ENCODE data around the gene SLC7A14. TPM values are rescaled to one million over a fixed set of nuclear protein-coding genes. Genes with fewer than 3 reads are reported as not detected.

The SLC7A14 gene
- total and polyA plus RNA-seq, 4 donors, result 0.01 to 0.06 (median 0.03) TPM; not detected in 1

DNA sequence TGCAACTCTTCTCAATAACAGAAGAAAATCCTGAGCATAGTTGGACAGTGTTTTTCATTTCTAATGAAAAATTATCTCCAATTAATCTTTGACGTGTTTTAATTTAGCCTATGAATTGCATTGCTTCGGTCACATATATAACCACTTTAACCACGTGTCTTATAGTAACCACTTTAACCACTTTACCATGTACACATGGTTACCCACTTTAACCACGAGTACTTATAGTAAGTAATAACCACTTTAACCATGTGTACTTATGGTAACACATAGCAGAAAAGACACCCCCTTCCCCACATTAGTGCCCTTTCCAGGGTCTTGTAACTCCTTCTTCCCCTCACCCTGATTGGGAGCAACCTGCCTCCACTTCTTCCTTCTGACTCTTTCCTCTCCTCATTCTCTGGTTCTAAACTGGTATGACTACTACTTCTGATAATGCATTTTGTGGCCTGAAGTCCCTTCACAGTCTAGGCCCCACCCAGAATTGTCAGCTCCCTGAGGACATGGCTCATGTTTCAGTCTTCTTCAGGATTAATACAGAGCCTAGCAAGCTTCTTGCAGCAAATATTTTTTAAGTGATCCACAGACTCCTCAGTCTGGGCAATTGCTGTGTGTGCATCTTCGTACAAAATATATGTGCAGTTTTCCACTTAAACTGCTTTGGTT lies 25.0 kb downstream of the SLC7A14 start:
- no peak for ATAC-seq (ENCODE audit: insufficient read depth, low FRiP score)
- H3K27ac ChIP-seq (ENCODE audit: low read depth in 1 of 2, low read length in 1 of 2), result no peak overlapping the region
- DNase-seq, result no peak
- no peak overlapping the region for H3K9ac ChIP-seq (ENCODE audit: insufficient read depth in 1 of 2, low read length in 2 of 2)
- no peak overlapping the region for H3K4me3 ChIP-seq
- H3K36me3 ChIP-seq (ENCODE audit: control insufficient read depth in 4 of 4, insufficient read depth in 4 of 4, low read length in 4 of 4), result no peaks in the 10 kb centered on the region
- no peak for TF ChIP-seq CTCF (IDR thresholded peaks at IDR 0.05; ENCODE audit: control extremely low read depth, extremely low read depth)
- WGBS, 2 donors, result 61 to 71% methylated on average over 5 of the region's 5 CpGs
- peaks cover 0 to 3% (median 0%) of the 10 kb centered on the region in 5 donors for H3K4me1 ChIP-seq (ENCODE audit: control insufficient read depth in 5 of 5, insufficient read depth in 5 of 5, low read length in 5 of 5)
- no peaks in the 10 kb centered on the region for H3K9me3 ChIP-seq (ENCODE audit: control insufficient read depth in 4 of 4, insufficient read depth in 3 of 4, low read length in 3 of 4)
- H3K27me3 ChIP-seq (ENCODE audit: control insufficient read depth in 3 of 3, insufficient read depth in 3 of 3, low read length in 2 of 3), result no peaks in the 10 kb centered on the region

GRCh38 chr3:170560296-170560695 lies 25.6 kb downstream of the SLC7A14 start:
- DNase-seq, result no peak

DNA sequence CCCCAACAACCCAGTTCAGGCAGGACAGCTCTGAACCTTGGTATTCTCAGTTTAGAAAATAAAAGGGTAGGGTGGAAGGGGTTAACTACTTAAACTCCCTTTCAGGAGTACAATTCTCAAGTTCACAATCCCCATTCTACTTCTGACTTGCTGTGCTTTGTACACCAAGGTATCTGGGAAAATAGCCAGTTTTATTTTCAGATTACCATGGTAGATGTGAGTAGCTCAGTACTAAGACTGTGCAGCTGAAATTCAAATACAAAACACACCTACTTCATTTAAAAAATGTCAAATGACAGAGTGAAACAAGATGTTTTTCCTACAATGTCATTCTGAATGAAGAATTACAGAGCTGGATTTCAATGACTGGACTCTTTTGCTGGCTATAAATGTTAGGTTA lies 27.4 kb downstream of the SLC7A14 start:
- no peaks in the 10 kb centered on the region for H3K9me3 ChIP-seq (ENCODE audit: control insufficient read depth in 4 of 4, insufficient read depth in 3 of 4, low read length in 3 of 4)
- no peak for ATAC-seq (ENCODE audit: insufficient read depth, low FRiP score)
- DNase-seq, result peak in 1 of 3 donors; percentile 17
- no peaks in the 10 kb centered on the region for H3K36me3 ChIP-seq (ENCODE audit: control insufficient read depth in 4 of 4, insufficient read depth in 4 of 4, low read length in 4 of 4)
- no peak overlapping the region for H3K9ac ChIP-seq (ENCODE audit: insufficient read depth in 1 of 2, low read length in 2 of 2)
- no peaks in the 10 kb centered on the region for H3K4me1 ChIP-seq (ENCODE audit: control insufficient read depth in 5 of 5, insufficient read depth in 5 of 5, low read length in 5 of 5)
- H3K27me3 ChIP-seq (ENCODE audit: control insufficient read depth in 3 of 3, insufficient read depth in 3 of 3, low read length in 2 of 3), result no peaks in the 10 kb centered on the region
- TF ChIP-seq CTCF (IDR thresholded peaks at IDR 0.05; ENCODE audit: control extremely low read depth, extremely low read depth), result no peak
- no peak overlapping the region for H3K27ac ChIP-seq (ENCODE audit: low read depth in 1 of 2, low read length in 1 of 2)
- no peak overlapping the region for H3K4me3 ChIP-seq

More at GRCh38 chr3:170560296-170560695, 25.6 kb downstream of the SLC7A14 start:
- Histone ChIP-seq H3K27ac (ENCODE audit: low read depth in 1 of 2, low read length in 1 of 2) (no peak overlapping the region), H3K4me3 (no peak overlapping the region), H3K9me3 (ENCODE audit: control insufficient read depth in 4 of 4, insufficient read depth in 3 of 4, low read length in 3 of 4) (no peaks in the 10 kb centered on the region), H3K9ac (ENCODE audit: insufficient read depth in 1 of 2, low read length in 2 of 2) (no peak overlapping the region), H3K36me3 (ENCODE audit: control insufficient read depth in 4 of 4, insufficient read depth in 4 of 4, low read length in 4 of 4) (no peaks in the 10 kb centered on the region), H3K4me1 (ENCODE audit: control insufficient read depth in 5 of 5, insufficient read depth in 5 of 5, low read length in 5 of 5) (peaks cover 0 to 3% (median 0%) of the 10 kb centered on the region in 5 donors), H3K27me3 (ENCODE audit: control insufficient read depth in 3 of 3, insufficient read depth in 3 of 3, low read length in 2 of 3) (no peaks in the 10 kb centered on the region)
- WGBS, 2 donors, result 70 to 85% methylated on average over 4 of the region's 4 CpGs
- no peak for TF ChIP-seq CTCF (IDR thresholded peaks at IDR 0.05; ENCODE audit: control extremely low read depth, extremely low read depth)
- no peak for ATAC-seq (ENCODE audit: insufficient read depth, low FRiP score)

- Histone ChIP-seq H3K4me3 (no peak overlapping the region), H3K9ac (ENCODE audit: insufficient read depth in 1 of 2, low read length in 2 of 2) (no peak overlapping the region), H3K4me1 (ENCODE audit: control insufficient read depth in 5 of 5, insufficient read depth in 5 of 5, low read length in 5 of 5) (no peaks in the 10 kb centered on the region), H3K27me3 (ENCODE audit: control insufficient read depth in 3 of 3, insufficient read depth in 3 of 3, low read length in 2 of 3) (no peaks in the 10 kb centered on the region), H3K27ac (ENCODE audit: low read depth in 1 of 2, low read length in 1 of 2) (no peak overlapping the region), H3K36me3 (ENCODE audit: control insufficient read depth in 4 of 4, insufficient read depth in 4 of 4, low read length in 4 of 4) (no peaks in the 10 kb centered on the region), H3K9me3 (ENCODE audit: control insufficient read depth in 4 of 4, insufficient read depth in 3 of 4, low read length in 3 of 4) (no peaks in the 10 kb centered on the region)
- no peak for TF ChIP-seq CTCF (IDR thresholded peaks at IDR 0.05; ENCODE audit: control extremely low read depth, extremely low read depth)
- ATAC-seq (ENCODE audit: insufficient read depth, low FRiP score) (no peak), DNase-seq (no peak)
- 97% methylated on average over 1 of the region's 1 CpG for WGBS, 2 donors
These were observed 30.5 kb downstream of the SLC7A14 start for GRCh38 chr3:170555329-170555728.

Measured in lung (tissue), 12 donors.